KG1 (cell line): ENCODE results near the gene GPATCH8.

Experiments used
- DNase-seq: peaks from one replicate; lab custom pipeline; 2025; lab: John Stamatoyannopoulos, UW

Gene GPATCH8

GRCh38 chr17:44451016-44451627 is 52.1 kb downstream of the GPATCH8 start:
- no peak for DNase-seq

DNA sequence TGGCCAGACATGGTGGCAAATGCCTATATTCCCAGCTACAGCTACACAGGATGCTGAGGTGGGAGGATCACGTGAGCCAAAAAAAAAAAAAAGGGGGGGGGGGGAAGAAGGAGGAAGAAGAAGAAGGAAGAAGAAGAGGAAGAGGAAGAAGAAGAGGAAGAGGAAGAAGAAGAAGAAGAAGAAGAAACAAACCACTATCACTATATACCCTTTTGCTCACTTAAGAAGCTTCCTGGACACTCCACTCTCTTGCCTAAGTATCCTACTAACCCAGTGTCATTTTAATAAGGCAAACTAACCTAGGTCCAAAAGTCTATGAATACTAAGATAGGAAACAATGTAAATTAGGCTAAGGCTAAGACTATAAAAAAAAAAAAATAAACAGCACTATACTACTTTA is 54.8 kb downstream of the GPATCH8 start:
- no peak for DNase-seq

DNA sequence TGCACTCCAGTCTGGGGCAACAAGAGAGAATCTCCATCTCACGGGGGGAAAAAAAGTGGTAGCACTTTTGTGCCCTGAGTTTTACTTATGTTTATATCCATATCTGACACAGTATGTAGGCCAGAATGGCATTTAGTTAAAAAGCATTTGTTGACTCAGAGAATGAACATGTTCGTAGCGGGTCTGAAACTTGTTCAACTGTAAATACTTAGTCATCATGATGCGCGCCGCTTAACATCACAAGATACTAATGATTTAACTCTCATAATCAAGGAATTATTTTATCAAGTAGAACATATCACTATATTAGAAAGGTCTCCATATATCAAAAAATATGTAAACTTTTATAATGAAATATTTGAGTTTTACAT is 58.5 kb downstream of the GPATCH8 start:
- no peak for DNase-seq

DNA sequence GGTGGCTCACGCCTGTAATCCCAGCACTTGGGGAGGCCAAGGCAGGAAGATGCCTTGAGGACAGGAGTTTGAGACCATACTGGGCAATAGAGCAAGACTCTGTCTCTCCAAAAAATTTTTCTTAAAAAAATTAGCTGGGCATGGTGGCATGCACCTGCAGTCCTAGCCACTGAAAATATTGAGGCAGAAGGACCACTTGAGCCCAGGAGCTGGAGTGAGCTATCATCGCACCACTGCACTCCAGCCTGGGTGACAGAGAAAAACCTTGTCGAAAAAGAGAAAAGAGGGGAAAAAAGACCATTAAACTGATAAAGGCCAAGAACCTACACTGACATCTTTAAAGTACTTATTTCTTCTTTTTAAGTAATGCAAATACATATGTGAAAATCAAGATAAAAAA is 60.4 kb downstream of the GPATCH8 start:
- no peak for DNase-seq

DNA sequence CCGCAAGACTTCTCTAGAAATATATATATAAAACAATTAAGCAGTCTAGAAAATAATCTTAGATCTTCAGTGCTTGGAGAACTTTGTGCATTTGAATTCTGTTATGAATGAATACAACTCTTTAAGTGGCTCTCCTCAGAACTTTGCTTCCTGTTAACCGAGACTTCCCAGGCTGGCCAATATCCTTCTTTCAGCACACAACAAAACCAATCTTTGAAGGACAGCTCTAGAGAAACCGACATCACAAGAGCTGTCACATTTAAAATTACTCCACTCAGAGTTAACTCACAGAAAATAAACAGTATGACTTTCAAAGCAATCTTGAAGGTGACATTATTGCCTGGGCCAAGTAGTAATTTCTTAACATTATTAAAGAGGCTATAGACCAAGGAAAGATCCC is 64.0 kb downstream of the GPATCH8 start:
- no peak for DNase-seq

GRCh38 chr17:44438636-44439035 is 64.6 kb downstream of the GPATCH8 start:
- no peak for DNase-seq

DNA sequence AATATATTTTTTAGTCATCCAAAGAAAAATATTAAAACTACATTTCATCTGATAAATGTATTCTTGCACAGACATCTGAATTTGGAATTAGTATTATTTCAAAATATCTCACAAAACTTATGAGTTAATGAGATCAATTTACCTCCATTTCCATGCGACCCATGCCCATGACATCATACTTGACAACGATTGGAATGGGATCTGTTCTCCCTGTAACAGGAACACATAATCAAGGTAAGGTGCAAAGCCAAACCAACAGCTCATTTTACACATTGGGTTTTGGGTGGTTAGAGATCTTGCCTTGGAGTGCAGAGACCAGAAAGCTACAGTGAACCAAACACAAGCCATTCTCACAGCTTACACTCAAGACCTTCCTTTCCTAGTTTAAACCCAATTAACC is 66.9 kb downstream of the GPATCH8 start:
- no peak for DNase-seq

- DNase-seq: no peak
Observed at GRCh38 chr17:44432254-44433157, 70.7 kb downstream of the GPATCH8 start.

GRCh38 chr17:44424828-44425461 is 78.3 kb downstream of the GPATCH8 start:
- no peak for DNase-seq

DNA sequence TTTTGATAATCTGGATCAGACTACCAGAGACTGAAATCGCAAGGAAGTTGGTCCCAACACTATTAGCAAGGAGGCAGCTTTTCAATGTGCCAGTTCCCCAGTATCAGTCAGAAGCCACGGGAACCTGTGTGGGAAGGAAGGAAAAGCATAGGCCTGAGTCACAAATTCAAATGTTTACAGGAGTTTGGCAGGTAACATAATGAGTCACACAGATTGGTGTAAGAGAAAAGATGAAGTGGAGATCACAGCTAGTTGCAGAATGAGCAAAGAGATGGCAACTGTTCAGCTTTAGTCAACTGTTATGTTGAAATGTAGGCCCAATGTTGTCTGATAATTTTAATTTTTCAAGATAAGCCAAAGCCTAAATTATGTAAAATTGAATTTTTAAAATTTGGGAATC is 85.7 kb downstream of the GPATCH8 start:
- DNase-seq: no peak

GRCh38 chr17:44416558-44417289 is 86.5 kb downstream of the GPATCH8 start:
- DNase-seq: no peak

DNA sequence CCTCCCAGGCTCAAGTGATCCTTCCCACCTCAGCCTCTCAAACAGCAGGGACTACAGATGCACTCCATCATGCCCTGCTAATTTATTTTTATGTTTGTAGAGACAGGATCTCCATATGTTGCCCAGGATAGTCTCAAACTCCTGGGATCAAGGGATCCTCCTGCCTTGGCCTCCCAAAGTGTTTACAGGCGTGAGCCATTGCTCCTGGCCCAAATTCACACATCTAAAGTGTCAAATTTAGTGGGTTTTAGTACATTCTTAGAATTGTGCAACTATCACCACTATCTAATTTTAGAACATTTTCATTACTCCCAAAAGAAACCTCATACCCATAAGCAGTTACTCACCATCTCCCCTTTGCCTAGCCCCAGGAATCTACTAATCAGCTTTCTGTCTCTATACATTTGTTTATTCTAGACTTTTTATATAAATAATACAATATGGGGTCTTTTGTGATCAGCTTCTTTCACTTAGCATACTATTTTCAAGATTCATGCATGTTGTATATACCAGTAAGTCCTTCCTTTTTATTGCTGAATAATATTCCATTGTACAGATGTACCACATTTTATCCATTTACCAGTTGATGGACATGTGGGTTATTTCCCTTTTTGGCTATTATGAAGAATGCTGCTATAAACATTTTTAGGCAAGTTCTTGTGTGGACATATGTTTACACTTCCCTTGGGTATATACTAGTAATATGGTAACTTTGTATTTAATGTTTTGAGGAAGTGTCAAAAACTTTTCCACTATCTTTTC is 88.6 kb downstream of the GPATCH8 start:
- DNase-seq: no peak

- no peak for DNase-seq
Observed at GRCh38 chr17:44409309-44410028, 93.7 kb downstream of the GPATCH8 start.

- no peak for DNase-seq
Observed at GRCh38 chr17:44408786-44409185, 94.4 kb downstream of the GPATCH8 start.

- no peak for DNase-seq
Observed at GRCh38 chr17:44402564-44403172, 100.5 kb downstream of the GPATCH8 start.

- no peak for DNase-seq
Observed at GRCh38 chr17:44400226-44400847, 102.9 kb downstream of the GPATCH8 start.

- DNase-seq: no peak
Observed at GRCh38 chr17:44398692-44399691, 104.2 kb downstream of the GPATCH8 start.

- DNase-seq: no peak
Observed at GRCh38 chr17:44397479-44398440, 105.4 kb downstream of the GPATCH8 start.
